ENCODE data around the gene LSM3.

The LSM3 gene

DNA sequence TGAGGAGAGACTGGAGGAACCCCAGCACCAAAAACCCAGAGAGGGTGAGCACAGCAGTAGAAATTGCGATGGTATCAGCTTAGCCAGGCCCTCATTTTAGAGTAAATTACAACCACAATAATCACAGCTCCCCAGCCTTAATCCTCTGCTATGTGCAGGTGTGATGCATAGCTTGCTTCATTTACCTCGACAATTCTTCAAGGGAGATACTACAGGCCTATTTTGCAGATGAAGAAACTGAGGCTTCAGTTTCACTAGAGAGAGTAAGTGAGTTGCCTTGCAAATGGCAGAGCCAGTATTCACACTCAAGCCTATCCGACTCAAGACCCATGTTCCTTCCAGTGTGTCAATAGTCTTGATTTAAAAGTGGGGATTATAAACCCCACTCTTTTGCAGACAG, 33.4 kb downstream of the LSM3 start:
- H3K27ac ChIP-seq = no peak overlapping the region
- TF ChIP-seq, protein P1, sequence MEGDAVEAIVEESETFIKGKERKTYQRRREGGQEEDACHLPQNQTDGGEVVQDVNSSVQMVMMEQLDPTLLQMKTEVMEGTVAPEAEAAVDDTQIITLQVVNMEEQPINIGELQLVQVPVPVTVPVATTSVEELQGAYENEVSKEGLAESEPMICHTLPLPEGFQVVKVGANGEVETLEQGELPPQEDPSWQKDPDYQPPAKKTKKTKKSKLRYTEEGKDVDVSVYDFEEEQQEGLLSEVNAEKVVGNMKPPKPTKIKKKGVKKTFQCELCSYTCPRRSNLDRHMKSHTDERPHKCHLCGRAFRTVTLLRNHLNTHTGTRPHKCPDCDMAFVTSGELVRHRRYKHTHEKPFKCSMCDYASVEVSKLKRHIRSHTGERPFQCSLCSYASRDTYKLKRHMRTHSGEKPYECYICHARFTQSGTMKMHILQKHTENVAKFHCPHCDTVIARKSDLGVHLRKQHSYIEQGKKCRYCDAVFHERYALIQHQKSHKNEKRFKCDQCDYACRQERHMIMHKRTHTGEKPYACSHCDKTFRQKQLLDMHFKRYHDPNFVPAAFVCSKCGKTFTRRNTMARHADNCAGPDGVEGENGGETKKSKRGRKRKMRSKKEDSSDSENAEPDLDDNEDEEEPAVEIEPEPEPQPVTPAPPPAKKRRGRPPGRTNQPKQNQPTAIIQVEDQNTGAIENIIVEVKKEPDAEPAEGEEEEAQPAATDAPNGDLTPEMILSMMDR (IDR thresholded peaks at IDR 0.05; ENCODE audit: low read depth, low read length, missing control alignments) = no peak
- in situ Hi-C loops (cut with HindIII; ENCODE audit: low pct_ligation_motif_present, low sequenced_read_pairs) = no loop called here

DNA sequence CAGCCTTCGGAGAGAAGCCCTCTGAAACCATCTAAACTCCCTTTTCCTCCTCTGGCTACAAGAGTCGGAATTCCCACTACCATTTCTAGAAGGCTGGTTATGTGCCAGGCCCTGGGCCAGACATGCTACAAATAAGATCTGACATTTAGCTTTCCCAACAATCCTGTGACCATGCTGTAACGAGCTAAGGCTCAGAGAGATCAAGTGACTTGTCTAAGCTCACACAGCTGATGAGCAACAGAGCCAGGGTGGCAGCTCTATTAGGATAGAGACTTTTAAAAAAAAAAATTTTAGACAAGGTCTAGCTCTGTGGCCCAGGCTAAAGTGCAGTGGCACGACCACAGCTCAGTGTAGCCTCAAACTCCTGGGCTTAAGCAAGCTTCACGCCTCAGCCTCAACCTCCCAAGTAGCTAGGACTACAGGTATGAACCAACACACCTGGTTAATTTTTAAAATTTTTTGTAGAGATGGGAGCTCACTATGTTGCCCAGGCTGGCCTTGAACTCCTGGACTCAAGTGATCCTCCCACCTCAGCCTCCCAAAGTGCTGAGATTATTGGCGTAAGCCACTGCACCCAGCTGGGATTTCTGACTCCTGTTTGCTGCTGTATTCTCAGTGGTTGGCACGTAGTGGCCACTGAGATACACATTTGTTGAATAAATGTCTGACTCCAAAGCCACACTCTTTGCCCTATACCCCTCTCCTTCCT, 34.6 kb downstream of the LSM3 start:
- TF ChIP-seq, protein P1 (IDR thresholded peaks at IDR 0.05; ENCODE audit: low read depth, low read length, missing control alignments) = no peak
- Histone ChIP-seq H3K4me3 (ENCODE audit: low read depth, low read length) (no peak overlapping the region), H3K27ac (no peak overlapping the region), H3K27me3 (replicated peaks) (no peaks in the 10 kb centered on the region), H3K36me3 (replicated peaks) (no peaks in the 10 kb centered on the region)
- in situ Hi-C loops (cut with HindIII; ENCODE audit: low pct_ligation_motif_present, low sequenced_read_pairs) = no loop called here
- no peak for DNase-seq

More for the DNA sequence above, 33.4 kb downstream of the LSM3 start:
- no peak overlapping the region for H3K4me3 ChIP-seq (ENCODE audit: low read depth, low read length)
- H3K36me3 ChIP-seq (replicated peaks) = no peaks in the 10 kb centered on the region
- H3K27me3 ChIP-seq (replicated peaks) = no peaks in the 10 kb centered on the region
- DNase-seq = no peak

DNA sequence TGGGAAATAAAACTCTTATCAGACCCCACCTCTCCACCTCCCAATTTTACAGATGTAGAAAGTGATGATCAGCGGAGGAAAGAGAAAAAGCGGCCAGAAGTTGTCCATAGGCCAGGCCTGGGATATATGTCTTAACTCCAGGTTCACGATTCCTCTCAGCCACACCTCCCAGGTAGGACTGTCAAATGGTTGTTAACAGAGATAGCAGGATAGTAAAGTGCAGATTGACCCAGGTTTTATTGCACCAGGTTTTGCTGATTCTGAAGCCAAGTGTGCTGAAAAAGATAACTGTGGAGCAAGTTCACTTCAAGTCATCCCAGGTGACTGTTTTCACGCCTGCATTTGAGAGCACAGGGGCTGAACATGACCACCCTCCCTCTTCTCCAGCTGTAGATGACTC, 36.1 kb downstream of the LSM3 start:
- no peak overlapping the region for H3K4me3 ChIP-seq (ENCODE audit: low read depth, low read length)
- H3K27ac ChIP-seq = no peak overlapping the region
- H3K36me3 ChIP-seq (replicated peaks) = no peaks in the 10 kb centered on the region
- no peak for DNase-seq
- TF ChIP-seq, protein P1 (IDR thresholded peaks at IDR 0.05; ENCODE audit: low read depth, low read length, missing control alignments) = no peak
- H3K27me3 ChIP-seq (replicated peaks) = no peaks in the 10 kb centered on the region
- in situ Hi-C loops (cut with HindIII; ENCODE audit: low pct_ligation_motif_present, low sequenced_read_pairs) = no loop called here

DNA sequence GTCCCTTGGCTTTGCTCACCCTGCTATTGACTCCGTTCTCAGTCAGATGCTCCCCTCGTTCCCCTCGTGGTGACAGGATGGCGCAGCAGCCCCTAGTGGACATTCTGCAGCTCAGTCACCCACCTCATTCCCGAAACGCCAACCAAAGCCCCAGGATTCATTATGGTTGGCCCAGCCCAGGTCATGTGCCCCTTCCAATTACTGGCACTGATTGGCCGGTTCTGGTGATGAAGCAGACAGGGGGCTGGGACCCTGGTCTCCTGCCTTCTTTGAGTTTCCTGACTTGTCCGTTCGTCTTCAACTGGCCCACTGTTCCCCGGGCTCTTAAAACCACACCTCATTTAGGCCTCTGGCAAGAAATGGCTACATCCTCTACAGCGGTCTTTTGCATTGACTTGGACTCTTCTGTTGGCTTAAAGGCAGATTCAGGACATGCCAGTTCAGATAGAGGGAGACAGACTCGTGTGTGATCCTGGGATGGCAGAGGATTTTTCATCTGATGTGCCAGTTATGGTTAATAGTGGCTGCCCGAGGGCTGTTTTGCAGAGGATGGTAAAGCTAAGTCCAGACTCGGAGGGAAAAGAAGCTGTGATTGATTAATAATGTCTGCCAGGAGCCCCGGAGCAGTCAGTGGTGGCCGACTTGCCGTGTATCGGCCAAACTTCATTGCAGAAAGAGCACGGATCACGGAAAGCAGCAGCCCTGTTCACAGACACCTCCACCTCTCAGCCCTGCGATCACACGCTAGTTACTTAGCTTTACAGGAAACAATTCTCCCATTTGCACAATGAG, 37.8 kb downstream of the LSM3 start:
- no peaks in the 10 kb centered on the region for H3K27me3 ChIP-seq (replicated peaks)
- no peak overlapping the region for H3K27ac ChIP-seq
- H3K4me3 ChIP-seq (ENCODE audit: low read depth, low read length) = peak overlapping the region; percentile 46
- in situ Hi-C loops (cut with HindIII; ENCODE audit: low pct_ligation_motif_present, low sequenced_read_pairs) = no loop called here
- DNase-seq = no peak
- no peaks in the 10 kb centered on the region for H3K36me3 ChIP-seq (replicated peaks)
- TF ChIP-seq, protein P1 (IDR thresholded peaks at IDR 0.05; ENCODE audit: low read depth, low read length, missing control alignments) = peak; percentile 83

DNA sequence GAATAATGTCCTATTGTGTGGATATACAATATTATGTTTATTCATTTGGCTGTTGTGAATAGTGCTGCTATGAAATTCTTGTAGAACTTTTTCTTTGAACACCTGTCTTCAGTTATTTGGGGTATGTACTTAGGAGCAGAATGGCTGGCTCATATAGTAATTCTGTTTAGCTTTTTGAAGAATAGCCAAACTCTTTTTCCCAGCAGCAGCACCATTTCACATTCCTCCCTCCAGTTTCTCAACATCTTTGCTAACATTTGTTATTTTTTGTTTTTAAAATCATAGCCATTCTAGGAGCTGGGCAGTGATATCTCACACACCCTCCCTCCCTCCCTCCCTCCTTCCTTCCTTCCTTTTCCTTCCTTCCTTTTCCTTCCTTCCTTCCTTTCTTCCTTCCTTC, 39.7 kb downstream of the LSM3 start:
- TF ChIP-seq, protein P1 (IDR thresholded peaks at IDR 0.05; ENCODE audit: low read depth, low read length, missing control alignments) = no peak
- no peak for DNase-seq
- H3K36me3 ChIP-seq (replicated peaks) = no peaks in the 10 kb centered on the region
- H3K27me3 ChIP-seq (replicated peaks) = no peaks in the 10 kb centered on the region
- H3K4me3 ChIP-seq (ENCODE audit: low read depth, low read length) = no peak overlapping the region
- in situ Hi-C loops (cut with HindIII; ENCODE audit: low pct_ligation_motif_present, low sequenced_read_pairs) = no loop called here
- H3K27ac ChIP-seq = no peak overlapping the region
